Type B pancreatic cell (in vitro differentiated cells): ENCODE measurements around the gene EFNA5. TPM values are rescaled to one million over a fixed set of nuclear protein-coding genes. Genes with fewer than 3 reads are reported as not detected.

Experiments used
- DNase-seq: peaks from one replicate; pipeline ENCODE4 v3.0.0; 2021; ENCODE audit warnings: mixed read lengths; ENCODE audit not compliant: unreplicated experiment; ENCODE audit errors: extremely low spot score
- H3K27ac Mint-ChIP-seq: 2 replicates; pipeline ENCODE4 v1.8.0; 2021; ENCODE audit warnings: mild to moderate bottlenecking, mixed read lengths
- H3K27me3 Mint-ChIP-seq: 2 replicates; pipeline ENCODE4 v1.8.0; 2021; ENCODE audit warnings: mixed read lengths
- H3K36me3 Mint-ChIP-seq: 2 replicates; pipeline ENCODE4 v1.8.0; 2021; ENCODE audit warnings: mixed read lengths
- H3K4me1 Mint-ChIP-seq: one replicate; pipeline ENCODE4 v1.8.0; 2021; ENCODE audit warnings: mixed read lengths; ENCODE audit not compliant: unreplicated experiment
- H3K4me3 Mint-ChIP-seq: 2 replicates; pipeline ENCODE4 v1.8.0; 2021; ENCODE audit warnings: mild to moderate bottlenecking, mixed read lengths
- H3K9me3 Mint-ChIP-seq: 2 replicates; pipeline ENCODE4 v1.8.0; 2021; ENCODE audit warnings: mixed read lengths
- CTCF ChIP-seq: fragments of 200-600 bp; sonication (generic); conservative IDR thresholded peaks from 2 replicates; pipeline ENCODE4 v1.5.0; 2021; ENCODE audit warnings: antibody characterized with exemption, mild to moderate bottlenecking
- total RNA-seq: library from RNA; stranded (reverse); gene quantifications from 2 replicates; pipeline ENCODE4 v1.2.1, GENCODE V29; 2021; ENCODE audit warnings: low replicate concordance

The EFNA5 gene
- total RNA-seq, 1 donor from 2014 or later: 65.0 TPM

GRCh38 chr5:107576155-107576554, 94.6 kb downstream of the EFNA5 start:
- Mint-ChIP-seq H3K9me3 (no peaks in the 10 kb centered on the region), H3K36me3 (no peaks in the 10 kb centered on the region), H3K4me3 (no peak overlapping the region), H3K4me1 (peaks cover 71% of the 10 kb centered on the region), H3K27me3 (no peaks in the 10 kb centered on the region), H3K27ac (no peak overlapping the region)
- TF ChIP-seq CTCF: no peak
- no peak for DNase-seq

GRCh38 chr5:107574287-107574686, 96.5 kb downstream of the EFNA5 start:
- no peak for DNase-seq
- no peak overlapping the region for H3K27ac Mint-ChIP-seq
- no peaks in the 10 kb centered on the region for H3K27me3 Mint-ChIP-seq
- no peak overlapping the region for H3K4me3 Mint-ChIP-seq
- no peaks in the 10 kb centered on the region for H3K9me3 Mint-ChIP-seq
- no peak for TF ChIP-seq CTCF
- no peaks in the 10 kb centered on the region for H3K36me3 Mint-ChIP-seq
- peaks cover 78% of the 10 kb centered on the region for H3K4me1 Mint-ChIP-seq

GRCh38 chr5:107572715-107573368, 97.9 kb downstream of the EFNA5 start:
- Mint-ChIP-seq H3K4me1 (peaks cover 77% of the 10 kb centered on the region), H3K27ac (peak overlapping the region; percentile 98), H3K36me3 (no peaks in the 10 kb centered on the region), H3K9me3 (no peaks in the 10 kb centered on the region), H3K27me3 (no peaks in the 10 kb centered on the region), H3K4me3 (peak overlapping the region; percentile 3)
- no peak for TF ChIP-seq CTCF
- no peak for DNase-seq

GRCh38 chr5:107571621-107572536, 98.9 kb downstream of the EFNA5 start:
- H3K4me1 Mint-ChIP-seq: peaks cover 74% of the 10 kb centered on the region
- DNase-seq: peak; percentile 95
- peak overlapping the region; percentile 98 for H3K27ac Mint-ChIP-seq
- peak; percentile 98 for TF ChIP-seq CTCF
- H3K4me3 Mint-ChIP-seq: peak overlapping the region; percentile 87
- H3K36me3 Mint-ChIP-seq: no peaks in the 10 kb centered on the region
- no peaks in the 10 kb centered on the region for H3K9me3 Mint-ChIP-seq
- H3K27me3 Mint-ChIP-seq: no peaks in the 10 kb centered on the region

- Mint-ChIP-seq H3K36me3 (no peaks in the 10 kb centered on the region), H3K27ac (peak overlapping the region; percentile 98), H3K4me1 (peaks cover 74% of the 10 kb centered on the region), H3K4me3 (peak overlapping the region; percentile 87), H3K9me3 (no peaks in the 10 kb centered on the region), H3K27me3 (no peaks in the 10 kb centered on the region)
- no peak for TF ChIP-seq CTCF
- no peak for DNase-seq
These were observed 99.8 kb downstream of the EFNA5 start for GRCh38 chr5:107570805-107571531.
